Hepatocyte (in vitro differentiated cells): ENCODE results near the gene INVS. TPM values are rescaled to one million over a fixed set of nuclear protein-coding genes. Genes with fewer than 3 reads are reported as not detected.

ENCODE experiments used
- DNase-seq: peaks from one replicate; pipeline ENCODE4 v3.0.0-alpha.2; 2016; ENCODE audit warnings: low spot score
- H2AFZ ChIP-seq: fragments of 200-600 bp; sonication (generic); 2 replicates; pipeline ENCODE4 v1.6.0; 2016; ENCODE audit warnings: antibody characterized with exemption, mild to moderate bottlenecking
- H3K27ac ChIP-seq: fragments of 200-600 bp; sonication (generic); 2 replicates; pipeline ENCODE4 v1.5.1; 2016; ENCODE audit warnings: mild to moderate bottlenecking
- H3K27me3 ChIP-seq: fragments of 200-600 bp; sonication (generic); 2 replicates; pipeline ENCODE4 v1.6.1; 2016
- H3K36me3 ChIP-seq: fragments of 200-600 bp; sonication (generic); replicated peaks from 2 replicates; pipeline ENCODE4 v1.5.1; 2016; ENCODE audit warnings: low read depth; ENCODE audit not compliant: insufficient read depth
- H3K4me1 ChIP-seq: fragments of 200-600 bp; sonication (generic); 2 replicates; pipeline ENCODE4 v1.5.1; 2016; ENCODE audit warnings: mild to moderate bottlenecking, moderate library complexity; ENCODE audit not compliant: insufficient read depth
- H3K4me2 ChIP-seq: fragments of 200-600 bp; sonication (generic); 2 replicates; pipeline ENCODE4 v1.6.0; 2016
- H3K4me3 ChIP-seq: fragments of 200-600 bp; sonication (generic); 2 replicates; pipeline ENCODE4 v1.5.1; 2016; ENCODE audit warnings: mild to moderate bottlenecking
- H3K79me2 ChIP-seq: fragments of 200-600 bp; sonication (generic); 2 replicates; pipeline ENCODE4 v1.6.0; 2017; ENCODE audit warnings: mild to moderate bottlenecking
- H3K9me2 ChIP-seq: fragments of 200-600 bp; sonication (generic); replicated peaks from 2 replicates; pipeline ENCODE4 v1.6.0; 2017; ENCODE audit warnings: mild to moderate bottlenecking; ENCODE audit not compliant: insufficient read depth
- H3K9me3 ChIP-seq: fragments of 200-600 bp; sonication (generic); 2 replicates; pipeline ENCODE4 v1.5.1; 2016; ENCODE audit warnings: low read depth, mild to moderate bottlenecking
- H4K20me1 ChIP-seq: fragments of 200-600 bp; sonication (generic); 2 replicates; pipeline ENCODE4 v1.6.0; 2016; ENCODE audit warnings: mild to moderate bottlenecking; ENCODE audit not compliant: insufficient read depth, poor library complexity, severe bottlenecking
- CTCF ChIP-seq: fragments of 200-600 bp; sonication (generic); IDR thresholded peaks from 2 replicates; pipeline ENCODE4 v1.5.1; 2016; ENCODE audit warnings: antibody characterized with exemption, mild to moderate bottlenecking; ENCODE audit not compliant: poor library complexity
- EZH2 ChIP-seq: fragments of 200-600 bp; sonication (generic); IDR thresholded peaks from 2 replicates; pipeline ENCODE4 v1.6.1; 2016; ENCODE audit warnings: antibody characterized with exemption, mild to moderate bottlenecking, borderline replicate concordance
- EZH2phosphoT487 ChIP-seq: fragments of 200-600 bp; sonication (generic); IDR thresholded peaks from one replicate; pipeline ENCODE4 v1.6.1; 2018; ENCODE audit warnings: antibody characterized with exemption, mild to moderate bottlenecking, low read depth, moderate library complexity; ENCODE audit not compliant: unreplicated experiment, severe bottlenecking
- WGBS: methylation state at CpG from one replicate; pipeline ENCODE4 v1.1.6; 2016; ENCODE audit warnings: low lambda C conversion rate; ENCODE audit errors: missing lambda C conversion rate; 5-methylcytosine and 5-hydroxymethylcytosine counted together
- polyA plus RNA-seq: library from polyadenylated mRNA; unstranded; fragments of >200 nt; fragmentation: Nextera tagmentation; extraction: Ambion mirVana; gene quantifications from 2 replicates; pipeline ENCODE4 v1.2.1, GENCODE V29; 2016
- total RNA-seq: library from RNA; depleted of rRNA; stranded (reverse); fragments of >200 nt; gene quantifications from 2 replicates; pipeline ENCODE4 v1.2.3, GENCODE V29; 2014

INVS gene
- total and polyA plus RNA-seq, 2 experiments from 2014 or later, result 10.1 to 26.5 TPM

- Histone ChIP-seq H4K20me1 (no peaks in the 10 kb centered on the region), H3K79me2 (peaks cover 20% of the 10 kb centered on the region), H3K9me2 (no peaks in the 10 kb centered on the region), H3K27me3 (no peaks in the 10 kb centered on the region), H2AFZ (no peak overlapping the region), H3K4me1 (no peaks in the 10 kb centered on the region), H3K9me3 (no peaks in the 10 kb centered on the region), H3K4me3 (no peak overlapping the region), H3K27ac (no peak overlapping the region), H3K4me2 (no peak overlapping the region), H3K36me3 (no peaks in the 10 kb centered on the region)
- DNase-seq, result no peak
- WGBS, result 87% methylated on average over 2 of the region's 2 CpGs
- TF ChIP-seq EZH2phosphoT487 (no peak), CTCF (no peak), EZH2 (no peak)
Measured at GRCh38 chr9:100125910-100126309, 26.9 kb downstream of the INVS start.

- TF ChIP-seq EZH2 (no peak), EZH2phosphoT487 (no peak)
- 88% methylated on average over 2 of the region's 2 CpGs for WGBS
Measured at GRCh38 chr9:100126423-100126822, 27.4 kb downstream of the INVS start.

GRCh38 chr9:100129772-100130171, 30.7 kb downstream of the INVS start:
- DNase-seq, result no peak
- no peak overlapping the region for H3K4me3 ChIP-seq
- no peaks in the 10 kb centered on the region for H3K36me3 ChIP-seq
- H3K79me2 ChIP-seq, result peaks cover 2% of the 10 kb centered on the region
- no peaks in the 10 kb centered on the region for H3K9me2 ChIP-seq
- H3K4me1 ChIP-seq, result no peaks in the 10 kb centered on the region
- H2AFZ ChIP-seq, result no peak overlapping the region
- no peaks in the 10 kb centered on the region for H4K20me1 ChIP-seq
- no peak for TF ChIP-seq CTCF
- no peak for TF ChIP-seq EZH2phosphoT487
- no peak for TF ChIP-seq EZH2
- no peak overlapping the region for H3K27ac ChIP-seq
- H3K4me2 ChIP-seq, result no peak overlapping the region
- H3K9me3 ChIP-seq, result no peaks in the 10 kb centered on the region
- H3K27me3 ChIP-seq, result no peaks in the 10 kb centered on the region

More at GRCh38 chr9:100126423-100126822, 27.4 kb downstream of the INVS start:
- no peaks in the 10 kb centered on the region for H3K27me3 ChIP-seq
- no peaks in the 10 kb centered on the region for H3K9me2 ChIP-seq
- peaks cover 20% of the 10 kb centered on the region for H3K79me2 ChIP-seq
- no peak overlapping the region for H3K4me2 ChIP-seq
- no peak for DNase-seq
- no peak overlapping the region for H3K4me3 ChIP-seq
- H2AFZ ChIP-seq, result no peak overlapping the region
- H3K9me3 ChIP-seq, result no peaks in the 10 kb centered on the region
- no peaks in the 10 kb centered on the region for H3K36me3 ChIP-seq
- H3K27ac ChIP-seq, result no peak overlapping the region
- H3K4me1 ChIP-seq, result no peaks in the 10 kb centered on the region
- H4K20me1 ChIP-seq, result no peaks in the 10 kb centered on the region

GRCh38 chr9:100131216-100131615, 32.2 kb downstream of the INVS start:
- TF ChIP-seq EZH2, result no peak
- TF ChIP-seq CTCF, result no peak
- TF ChIP-seq EZH2phosphoT487, result no peak
- Histone ChIP-seq H3K4me3 (no peak overlapping the region), H3K4me2 (no peak overlapping the region), H3K36me3 (no peaks in the 10 kb centered on the region), H3K27ac (no peak overlapping the region), H3K79me2 (no peaks in the 10 kb centered on the region), H3K9me3 (no peaks in the 10 kb centered on the region), H3K27me3 (no peaks in the 10 kb centered on the region), H3K4me1 (no peaks in the 10 kb centered on the region), H3K9me2 (no peaks in the 10 kb centered on the region), H4K20me1 (no peaks in the 10 kb centered on the region), H2AFZ (no peak overlapping the region)
- DNase-seq, result no peak
- WGBS, result 71% methylated on average over 1 of the region's 1 CpG
